ENCODE results near the gene DLG1.
"Not testable (repeated sequence)": the region's sequence is repeated elsewhere in the genome, so short reads cannot be mapped to it uniquely, and the experiment has no call there.

DLG1 gene

GRCh38 chr3:197216914-197217313 is 81.5 kb downstream of the DLG1 start:
- DNase-seq (ENCODE audit: low read depth in 2 of 3, low spot score in 1 of 3): no peak

- no peak for DNase-seq (ENCODE audit: low read depth in 2 of 3, low spot score in 1 of 3)
Observed at GRCh38 chr3:197216169-197216860, 82.1 kb downstream of the DLG1 start.

- DNase-seq (ENCODE audit: low read depth in 2 of 3, low spot score in 1 of 3): no peak
Observed at GRCh38 chr3:197212290-197212689, 86.1 kb downstream of the DLG1 start.

GRCh38 chr3:197211698-197212097 is 86.7 kb downstream of the DLG1 start:
- DNase-seq (ENCODE audit: low read depth in 2 of 3, low spot score in 1 of 3): not testable (repeated sequence)

- DNase-seq (ENCODE audit: low read depth in 2 of 3, low spot score in 1 of 3): no peak
Observed at GRCh38 chr3:197209366-197210260, 88.8 kb downstream of the DLG1 start.

GRCh38 chr3:197206913-197207312 is 91.5 kb downstream of the DLG1 start:
- no peak for DNase-seq (ENCODE audit: low read depth in 2 of 3, low spot score in 1 of 3)

- DNase-seq (ENCODE audit: low read depth in 2 of 3, low spot score in 1 of 3): no peak
Observed at GRCh38 chr3:197205675-197206074, 92.7 kb downstream of the DLG1 start.

- no peak for DNase-seq (ENCODE audit: low read depth in 2 of 3, low spot score in 1 of 3)
Observed at GRCh38 chr3:197205265-197205664, 93.1 kb downstream of the DLG1 start.

GRCh38 chr3:197204736-197205135 is 93.7 kb downstream of the DLG1 start:
- no peak for DNase-seq (ENCODE audit: low read depth in 2 of 3, low spot score in 1 of 3)

GRCh38 chr3:197203714-197204146 is 94.7 kb downstream of the DLG1 start:
- DNase-seq (ENCODE audit: low read depth in 2 of 3, low spot score in 1 of 3): no peak

GRCh38 chr3:197202694-197203093 is 95.7 kb downstream of the DLG1 start:
- DNase-seq (ENCODE audit: low read depth in 2 of 3, low spot score in 1 of 3): no peak

- no peak for DNase-seq (ENCODE audit: low read depth in 2 of 3, low spot score in 1 of 3)
Observed at GRCh38 chr3:197201791-197202452, 96.5 kb downstream of the DLG1 start.

GRCh38 chr3:197200856-197201255 is 97.6 kb downstream of the DLG1 start:
- DNase-seq (ENCODE audit: low read depth in 2 of 3, low spot score in 1 of 3): not testable (repeated sequence)

- DNase-seq (ENCODE audit: low read depth in 2 of 3, low spot score in 1 of 3): no peak
Observed at GRCh38 chr3:197197334-197197733, 101.1 kb downstream of the DLG1 start.

GRCh38 chr3:197196192-197196591 is 102.2 kb downstream of the DLG1 start:
- DNase-seq (ENCODE audit: low read depth in 2 of 3, low spot score in 1 of 3): no peak

GRCh38 chr3:197195326-197195725 is 103.1 kb downstream of the DLG1 start:
- DNase-seq (ENCODE audit: low read depth in 2 of 3, low spot score in 1 of 3): no peak

- not testable (repeated sequence) for DNase-seq (ENCODE audit: low read depth in 2 of 3, low spot score in 1 of 3)
Observed at GRCh38 chr3:197193759-197194158, 104.7 kb downstream of the DLG1 start.

GRCh38 chr3:197191897-197192296 is 106.5 kb downstream of the DLG1 start:
- DNase-seq (ENCODE audit: low read depth in 2 of 3, low spot score in 1 of 3): no peak

- no peak for DNase-seq (ENCODE audit: low read depth in 2 of 3, low spot score in 1 of 3)
Observed at GRCh38 chr3:197189623-197190022, 108.8 kb downstream of the DLG1 start.

GRCh38 chr3:197188963-197189362 is 109.4 kb downstream of the DLG1 start:
- DNase-seq (ENCODE audit: low read depth in 2 of 3, low spot score in 1 of 3): no peak

- DNase-seq (ENCODE audit: low read depth in 2 of 3, low spot score in 1 of 3): no peak
Observed at GRCh38 chr3:197186887-197187588, 111.4 kb downstream of the DLG1 start.
